NCI-H2081 treated with DMSO at 0.1 percent for 48 hours (cell line): ENCODE measurements around the gene SMAD6.

Experiments
- DNase-seq: peaks from one replicate; lab custom pipeline; 2025; lab: John Stamatoyannopoulos, UW

The SMAD6 gene

DNA sequence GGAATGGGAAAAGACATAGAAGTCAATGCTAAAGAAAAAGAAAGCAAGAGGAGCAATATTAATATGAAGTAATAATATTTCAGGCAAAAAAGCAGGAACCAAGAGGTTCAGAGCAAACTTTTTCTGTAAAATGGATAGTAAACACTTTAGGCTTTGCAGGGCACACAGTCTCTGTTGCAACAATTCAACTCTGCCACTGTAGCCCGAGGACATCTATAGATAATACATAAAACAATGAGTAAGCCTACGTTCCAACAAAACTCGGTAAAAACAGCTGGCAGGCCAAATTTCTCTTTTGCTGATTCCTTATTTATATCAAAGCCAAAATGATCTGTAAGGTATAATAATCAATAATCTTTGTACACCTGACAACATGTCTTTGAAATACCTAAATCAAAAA lies 56.8 kb downstream of the SMAD6 start:
- DNase-seq: no peak

DNA sequence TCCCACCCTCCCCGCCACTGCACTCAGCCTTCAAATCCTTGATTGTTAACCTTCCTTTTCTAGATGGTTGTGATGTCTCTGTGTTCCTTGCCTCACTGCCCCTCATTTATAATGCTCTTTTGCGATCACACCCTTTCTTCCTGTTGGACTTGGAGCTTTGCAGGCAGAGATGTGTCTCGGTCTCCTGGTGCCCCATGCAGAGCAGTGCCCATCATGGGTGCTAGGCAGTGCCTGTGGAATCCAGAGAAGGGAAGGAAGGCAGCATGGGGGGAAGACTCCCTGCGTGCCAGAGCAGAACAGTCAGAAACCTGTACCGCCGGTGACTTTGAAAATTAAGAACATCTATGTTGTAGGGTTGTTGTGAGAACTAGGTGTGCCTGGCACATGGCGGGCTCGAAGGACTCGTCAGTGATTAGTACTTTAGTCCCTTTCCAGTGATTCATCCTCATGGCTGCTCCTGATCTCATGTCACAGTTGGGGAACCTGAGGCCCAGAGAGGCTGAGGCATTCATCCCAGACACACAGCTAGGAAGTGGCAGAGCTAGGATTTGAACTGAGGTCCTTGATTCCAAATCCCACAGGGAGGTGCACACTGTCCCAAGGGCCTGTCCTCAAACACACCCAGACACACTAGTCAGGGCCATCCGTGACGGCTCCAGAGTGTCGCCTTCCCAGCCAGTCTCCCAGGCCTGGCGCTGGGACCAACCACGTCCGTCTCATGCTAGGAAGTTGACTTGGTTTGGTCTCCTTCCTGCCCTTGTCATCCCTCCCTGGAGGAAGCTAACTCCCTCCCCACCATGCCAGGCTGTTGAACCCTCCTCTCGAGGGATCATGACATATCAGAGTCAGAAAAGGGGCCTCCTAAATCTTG lies 58.3 kb downstream of the SMAD6 start:
- DNase-seq: no peak

- DNase-seq: no peak
These were observed 59.1 kb downstream of the SMAD6 start for GRCh38 chr15:66760968-66761725.

DNA sequence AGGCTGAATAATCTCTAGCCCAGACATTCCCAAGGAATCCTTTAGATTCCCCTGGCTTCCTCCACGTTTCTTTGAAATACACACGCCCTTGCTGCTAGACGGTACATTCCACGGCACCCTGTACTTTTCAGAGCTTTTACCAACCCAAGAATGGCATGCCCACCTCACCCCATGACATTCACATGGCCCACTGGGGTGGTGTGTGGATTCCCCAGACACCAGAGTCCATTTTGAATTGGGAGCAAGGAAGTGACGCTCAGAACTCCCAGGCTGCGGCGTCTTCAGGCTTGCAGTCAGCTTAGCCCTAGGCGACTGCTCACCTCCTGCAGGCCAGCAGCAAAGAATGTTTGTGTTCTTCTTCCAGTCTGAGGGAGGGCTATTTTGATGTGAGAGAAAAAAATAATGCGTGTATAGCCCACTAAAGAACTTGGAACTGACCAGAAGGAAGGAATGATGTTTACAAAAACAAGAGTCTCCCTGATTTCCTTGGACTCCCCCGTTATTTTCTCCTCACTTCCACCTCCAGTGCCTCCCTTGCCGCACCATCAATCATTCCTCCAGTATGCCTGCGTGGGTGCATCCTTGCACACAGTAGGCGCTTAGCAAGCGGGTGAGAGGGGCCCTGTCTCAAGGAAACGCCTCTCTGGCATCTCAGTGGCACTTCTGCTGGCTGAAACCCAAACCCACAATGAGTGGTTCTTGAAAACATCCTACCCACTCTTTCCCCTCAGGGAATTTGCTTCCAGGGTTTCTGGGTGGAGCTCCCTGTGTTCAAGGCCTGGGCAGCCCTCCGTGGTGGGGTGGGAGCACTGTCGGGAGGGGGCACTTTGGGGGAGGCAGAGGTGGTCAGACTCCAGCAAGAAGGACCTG lies 59.9 kb downstream of the SMAD6 start:
- DNase-seq: no peak

DNA sequence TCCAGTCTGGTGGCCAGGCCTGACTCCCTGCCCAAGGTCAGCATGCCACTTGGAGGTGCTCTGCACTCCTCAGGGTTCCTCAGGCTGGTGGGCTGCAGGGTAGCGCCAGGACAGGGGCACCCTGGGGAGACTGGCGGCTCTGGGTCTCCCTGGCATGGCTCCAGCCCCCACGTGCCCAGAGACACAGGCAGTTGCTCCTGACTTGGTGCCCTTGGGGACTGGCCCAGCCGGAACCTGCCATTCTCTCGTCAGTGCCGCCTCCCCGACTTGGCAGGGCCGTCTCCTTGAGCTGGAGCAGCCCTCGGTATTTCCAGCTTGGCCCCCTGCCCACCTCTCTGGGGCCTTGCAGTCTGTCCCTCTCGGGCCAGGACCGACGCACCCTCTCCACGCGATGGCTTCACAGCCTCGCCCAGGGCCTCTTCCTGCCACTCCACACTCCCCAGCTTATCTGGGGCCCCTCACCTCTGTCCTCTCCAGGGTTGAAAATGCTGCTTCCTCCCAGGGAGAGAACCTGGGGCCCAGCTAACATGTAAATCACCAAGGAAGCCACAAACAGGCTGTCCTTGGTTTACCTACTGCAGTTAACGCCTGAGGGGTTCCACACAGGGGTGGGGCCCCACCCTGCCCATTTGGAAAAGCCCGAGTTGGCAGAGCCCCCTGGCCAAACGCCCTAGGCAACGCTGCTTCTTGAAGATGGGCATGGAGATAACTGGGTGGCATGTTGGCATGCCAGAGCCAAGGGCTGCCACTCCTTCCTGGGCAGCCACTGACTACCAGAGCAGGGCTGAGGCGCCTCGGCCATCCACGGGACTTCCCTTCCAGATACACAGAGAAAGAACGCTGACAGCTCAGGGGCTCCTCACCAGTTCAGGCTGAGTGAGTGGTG lies 61.4 kb downstream of the SMAD6 start:
- no peak for DNase-seq

GRCh38 chr15:66764072-66764786 lies 62.2 kb downstream of the SMAD6 start:
- DNase-seq: no peak

DNA sequence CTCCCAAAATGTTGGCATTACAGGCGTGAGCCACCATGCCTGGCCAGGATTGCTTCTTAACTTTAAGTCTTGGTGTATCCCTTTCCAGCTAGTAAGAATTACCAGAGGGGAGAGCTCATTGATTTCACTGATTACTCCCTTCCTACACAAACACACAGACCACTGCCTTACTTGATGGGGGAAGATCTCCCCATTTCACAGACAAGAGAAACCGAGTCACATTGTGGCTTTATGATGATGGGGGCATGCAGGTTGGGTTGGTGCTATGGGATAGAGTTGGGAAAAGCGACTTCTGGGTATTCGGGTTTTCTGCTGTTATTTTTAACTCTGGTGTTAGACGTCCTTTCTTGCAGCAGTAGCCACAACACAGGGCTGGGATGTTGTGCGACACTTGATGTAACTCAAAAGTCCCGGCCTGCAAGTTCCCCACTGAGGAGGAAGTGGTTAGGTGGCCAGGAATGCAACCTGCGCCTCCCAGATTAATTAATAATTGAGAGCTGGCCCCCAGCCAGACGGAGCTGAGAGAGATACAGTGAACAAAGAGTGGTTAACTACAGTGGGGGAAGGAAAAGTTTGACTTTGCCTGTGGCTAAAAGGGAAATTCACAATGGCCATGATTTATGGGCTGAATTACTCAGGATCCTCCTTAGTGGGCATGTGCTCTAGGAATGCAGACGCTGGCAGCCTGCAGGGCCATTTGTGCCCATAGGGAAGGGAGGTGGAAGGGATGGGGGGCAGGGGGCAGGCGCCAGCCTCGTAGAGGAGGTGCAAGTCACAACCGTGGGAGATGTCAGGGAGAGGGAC lies 63.6 kb downstream of the SMAD6 start:
- DNase-seq: no peak

DNA sequence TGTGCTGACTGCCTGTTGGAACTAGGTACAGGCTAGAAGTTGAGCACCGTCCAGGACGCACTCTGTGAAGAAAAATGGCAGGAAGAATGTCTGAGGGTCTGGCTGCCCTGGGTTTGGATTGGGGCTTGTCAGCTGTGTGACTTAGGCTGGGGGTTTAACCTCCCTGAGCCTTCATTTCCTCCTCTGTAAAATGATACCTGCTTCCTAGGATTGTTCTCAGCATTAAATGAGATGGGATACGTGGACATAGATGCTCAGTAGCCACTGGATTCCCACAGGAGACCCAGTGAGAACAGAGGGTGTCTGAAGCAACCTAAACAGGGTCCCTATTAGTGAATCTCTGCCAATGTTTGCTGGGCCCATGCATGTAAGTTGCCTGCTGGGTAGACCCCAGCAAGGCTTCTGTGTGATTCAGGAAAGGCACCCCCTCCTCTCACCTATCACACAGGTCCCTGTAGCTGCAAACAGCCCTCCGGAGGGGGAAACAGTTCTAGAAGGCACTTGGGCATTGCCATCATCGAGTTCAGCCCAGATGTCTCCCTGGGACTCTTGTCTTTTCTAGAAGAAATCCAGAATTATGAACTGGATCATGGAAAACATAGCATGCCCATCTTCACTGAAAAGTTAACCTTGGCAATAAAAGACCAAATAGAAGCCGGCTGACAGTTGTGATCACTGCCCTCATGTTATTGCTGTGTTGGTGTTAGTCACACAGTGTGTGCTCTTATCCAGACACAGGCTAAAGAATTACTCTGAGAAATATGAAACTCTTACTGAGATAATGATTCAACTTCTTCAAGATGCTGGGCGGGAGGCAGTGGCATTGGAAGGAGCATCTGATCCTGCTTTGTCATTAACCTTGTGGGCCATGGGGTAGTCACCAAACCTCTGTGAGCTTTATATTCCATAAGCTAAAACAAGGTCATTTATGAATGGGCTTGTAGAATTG lies 64.5 kb downstream of the SMAD6 start:
- no peak for DNase-seq

GRCh38 chr15:66767240-66767659 lies 65.2 kb downstream of the SMAD6 start:
- no peak for DNase-seq

GRCh38 chr15:66768987-66769386 lies 67.0 kb downstream of the SMAD6 start:
- no peak for DNase-seq

GRCh38 chr15:66770518-66771350 lies 68.7 kb downstream of the SMAD6 start:
- no peak for DNase-seq

- no peak for DNase-seq
These were observed 69.3 kb downstream of the SMAD6 start for GRCh38 chr15:66771351-66771650.

GRCh38 chr15:66772604-66773128 lies 70.6 kb downstream of the SMAD6 start:
- no peak for DNase-seq

DNA sequence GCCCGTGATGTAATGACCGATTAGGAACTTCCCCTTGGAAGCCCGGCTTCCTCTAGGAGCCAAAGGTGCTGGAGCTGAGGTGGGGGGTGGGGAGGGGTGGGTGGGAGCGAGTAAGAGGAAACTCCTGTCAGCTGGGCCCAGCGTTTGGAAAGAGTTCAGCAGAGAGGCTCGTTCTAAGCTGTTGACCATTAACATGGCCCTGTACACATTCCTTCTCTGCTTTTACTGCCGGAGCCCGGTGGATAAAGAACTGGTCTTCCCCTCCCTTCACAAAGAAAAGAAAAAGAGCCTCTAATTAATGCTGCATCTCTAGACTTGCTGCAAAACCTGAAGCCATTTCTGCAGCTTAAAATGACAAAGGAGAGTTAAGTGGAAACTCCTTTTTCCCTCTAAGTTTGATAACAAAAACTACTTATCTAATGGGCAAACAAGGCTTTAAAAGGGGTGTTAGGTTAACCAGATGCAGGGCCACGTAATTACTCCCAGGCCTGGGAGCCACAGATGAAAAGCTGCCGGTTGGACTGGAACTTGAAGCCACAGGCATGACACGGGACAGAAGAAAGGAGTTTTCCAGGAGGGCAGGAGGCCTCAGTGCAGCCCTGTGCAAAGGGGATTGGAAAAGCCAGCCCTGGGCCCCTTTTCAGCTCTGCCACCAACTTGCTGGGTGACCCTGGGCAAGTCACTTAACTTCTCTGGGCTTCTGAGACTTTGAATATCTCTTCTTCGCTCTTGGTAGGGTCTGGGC lies 71.3 kb downstream of the SMAD6 start:
- DNase-seq: no peak

DNA sequence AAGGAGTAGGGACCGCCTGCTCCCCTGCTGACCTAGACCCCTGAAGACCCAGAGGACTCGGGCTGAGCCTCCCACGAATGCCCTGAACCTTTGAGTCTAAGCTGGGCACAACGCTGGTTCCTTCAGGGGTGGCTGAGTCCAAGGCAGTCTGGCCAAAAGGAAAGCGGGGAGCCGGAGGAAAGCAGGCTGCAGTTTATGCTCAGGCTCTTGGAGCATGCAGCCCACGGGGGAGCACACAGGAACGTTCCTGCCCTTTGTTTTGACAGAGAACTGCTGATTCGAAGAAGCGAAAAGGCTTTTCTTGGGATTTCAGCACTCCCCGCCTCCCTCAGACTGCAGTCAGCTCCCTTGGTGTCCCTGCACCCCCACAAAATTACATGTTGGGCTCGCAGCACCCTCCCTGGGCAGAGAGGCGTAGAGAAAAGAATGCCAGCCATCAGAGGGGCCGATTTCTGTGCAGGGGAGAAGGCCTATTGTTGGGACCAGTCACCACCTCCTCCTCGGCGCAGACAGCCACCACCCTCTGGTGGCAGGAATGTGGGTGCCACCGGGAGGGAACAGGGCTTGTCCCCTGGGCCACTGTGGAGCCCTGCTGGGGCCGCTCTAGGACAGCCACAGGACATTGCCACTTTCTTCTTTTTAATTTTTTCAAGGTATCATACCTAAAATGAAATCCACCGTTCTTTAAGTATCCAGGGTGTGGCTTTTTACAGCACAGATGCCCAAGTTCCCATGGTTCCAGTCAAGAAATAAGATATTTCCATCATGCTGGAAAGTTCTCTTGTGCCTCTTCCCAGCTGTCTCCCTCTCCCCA lies 72.2 kb downstream of the SMAD6 start:
- no peak for DNase-seq
